Right kidney (tissue), 1 donor: ENCODE results near the gene CBX4.

ENCODE experiments used
- DNase-seq: peaks from one replicate; pipeline ENCODE4 v3.0.0-alpha.2; 2016

CBX4 gene

DNA sequence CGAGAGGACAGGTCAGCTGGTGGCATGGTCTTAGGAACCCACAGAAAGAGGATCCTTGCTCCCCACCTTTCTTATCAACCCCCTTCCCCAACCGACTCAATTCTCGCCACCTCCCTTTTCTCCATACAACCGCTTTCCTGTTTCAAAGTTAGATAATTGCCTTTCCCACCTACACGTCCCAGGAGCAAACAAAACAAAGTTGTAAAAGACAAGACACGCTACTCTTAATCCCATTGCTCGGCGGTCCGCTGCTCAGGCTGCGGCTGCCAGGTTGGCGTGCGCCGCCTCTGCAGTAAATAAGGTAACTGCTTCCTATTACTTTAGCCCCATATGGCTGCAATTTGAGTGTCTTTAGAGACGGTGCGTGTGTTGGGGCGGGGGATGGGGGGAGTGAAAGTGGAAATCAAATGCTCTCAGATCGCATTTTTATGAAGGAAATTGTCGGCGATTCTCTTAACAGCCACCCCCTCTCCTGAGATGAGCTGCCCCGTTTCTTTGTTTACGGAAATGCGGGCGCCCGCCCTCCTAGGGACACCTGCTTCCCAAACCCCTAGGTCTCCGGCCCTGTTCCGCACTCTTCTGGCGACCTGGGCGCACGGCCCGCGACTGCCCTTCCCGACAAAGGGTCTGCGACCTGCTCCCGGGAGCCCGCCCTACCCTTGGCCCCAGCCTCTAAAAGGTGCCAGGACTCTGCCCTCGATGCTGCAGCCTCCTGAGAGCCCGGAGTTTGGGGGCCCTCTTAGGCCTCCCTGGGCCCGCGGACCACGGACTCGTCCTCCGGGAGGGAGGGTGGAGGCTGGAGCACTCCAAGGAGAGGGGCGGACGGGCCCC lies 38.7 kb downstream of the CBX4 start:
- DNase-seq = peak; percentile 70

DNA sequence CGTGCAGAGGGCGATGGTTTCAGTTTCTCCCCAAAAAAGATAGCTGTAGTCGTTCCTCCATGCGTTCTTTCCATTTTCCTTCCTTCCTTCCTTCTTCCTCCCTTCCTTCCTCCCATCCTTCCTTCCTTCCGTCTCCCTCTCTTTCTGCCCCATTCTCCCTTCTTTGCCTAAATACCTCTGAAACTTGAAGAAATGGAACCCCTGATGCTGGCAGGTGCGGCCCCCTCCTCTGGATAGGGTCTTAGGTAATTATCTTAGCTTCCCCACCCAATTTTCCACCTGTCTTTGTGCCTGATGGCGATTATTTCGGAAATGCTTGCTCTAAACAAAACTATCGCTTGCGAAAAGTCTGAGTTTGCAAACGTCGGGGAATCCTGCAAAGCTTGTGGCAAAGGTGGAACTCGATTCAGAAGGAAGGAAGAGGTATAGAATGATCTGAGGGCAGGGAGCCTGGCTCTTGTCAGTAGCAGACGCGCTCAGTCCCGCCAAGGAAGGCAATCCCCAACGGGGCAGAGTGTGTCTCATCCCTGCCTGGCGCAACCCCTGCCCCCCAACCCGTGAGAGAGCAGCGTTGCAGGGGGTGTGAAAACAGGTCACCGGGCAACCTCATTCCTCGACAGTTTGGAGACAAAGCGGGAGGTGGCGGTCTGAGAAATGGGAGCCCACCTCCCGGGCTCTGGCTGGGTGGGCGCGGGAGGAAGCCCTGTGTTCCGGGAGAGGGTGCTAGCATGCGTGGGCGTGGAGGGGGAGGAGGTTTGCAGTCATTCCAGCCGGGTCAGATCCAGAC lies 39.5 kb downstream of the CBX4 start:
- no peak for DNase-seq

DNA sequence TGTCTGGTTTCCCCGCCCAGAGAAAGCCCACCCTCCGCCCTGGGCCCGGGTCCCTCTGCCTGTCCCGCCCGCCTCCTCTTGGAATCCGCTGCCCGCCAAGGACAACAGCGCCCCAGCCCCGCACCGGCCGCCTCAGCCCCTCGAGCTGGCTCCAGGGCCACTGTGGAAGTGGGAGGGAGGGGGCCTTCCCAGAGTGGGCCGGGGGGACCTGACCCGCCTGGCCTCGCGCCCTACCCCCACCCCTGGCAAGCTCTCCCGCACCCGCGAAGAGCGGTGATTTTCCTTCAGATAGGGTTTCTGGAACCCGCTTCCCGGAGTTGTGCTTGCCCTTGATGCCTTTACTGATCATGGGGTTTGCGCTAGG lies 40.1 kb downstream of the CBX4 start:
- DNase-seq = peak; percentile 66

DNA sequence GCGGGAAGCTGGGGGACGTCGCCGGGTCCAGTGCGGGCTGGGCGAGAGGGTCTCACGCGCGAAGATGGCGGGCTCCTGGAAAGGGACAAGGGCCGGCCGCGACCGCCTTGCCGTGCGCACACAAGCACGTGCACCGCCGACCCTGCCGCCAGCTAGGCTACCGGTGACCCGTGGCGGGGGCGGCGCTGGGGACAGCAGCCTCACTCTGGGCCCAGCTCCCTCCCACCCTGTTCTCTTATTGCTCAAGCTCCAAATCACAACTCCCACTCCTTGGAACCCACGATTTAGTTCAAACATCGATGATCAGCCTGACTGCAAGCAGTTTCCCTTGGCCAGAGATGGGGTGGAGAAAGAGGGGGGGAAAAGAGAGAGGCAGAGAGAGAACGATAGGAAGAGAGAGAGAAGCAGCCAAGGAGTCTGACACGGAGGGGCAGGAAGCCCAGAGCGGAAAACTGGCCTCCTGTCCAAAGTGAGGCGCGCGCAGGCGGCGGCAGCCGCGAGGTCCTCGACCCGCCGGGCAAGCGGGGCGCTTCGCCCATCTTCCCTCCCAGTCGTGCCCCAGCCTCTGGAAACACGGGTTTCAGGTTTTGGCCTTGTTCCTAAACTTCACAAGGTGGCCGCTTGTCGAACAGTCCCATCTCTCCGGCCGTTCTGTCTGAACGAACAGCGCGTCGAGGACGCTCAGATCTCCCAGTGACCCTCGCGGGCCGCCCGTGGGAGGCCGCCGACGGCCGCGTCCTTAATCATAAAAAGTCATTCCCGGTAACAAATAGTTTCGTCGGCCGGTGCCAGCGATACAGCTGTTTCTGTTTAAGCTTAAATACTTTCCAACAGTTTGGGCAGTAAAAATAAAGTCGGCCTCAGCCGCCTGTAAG lies 40.7 kb downstream of the CBX4 start:
- DNase-seq = peak; percentile 82

DNA sequence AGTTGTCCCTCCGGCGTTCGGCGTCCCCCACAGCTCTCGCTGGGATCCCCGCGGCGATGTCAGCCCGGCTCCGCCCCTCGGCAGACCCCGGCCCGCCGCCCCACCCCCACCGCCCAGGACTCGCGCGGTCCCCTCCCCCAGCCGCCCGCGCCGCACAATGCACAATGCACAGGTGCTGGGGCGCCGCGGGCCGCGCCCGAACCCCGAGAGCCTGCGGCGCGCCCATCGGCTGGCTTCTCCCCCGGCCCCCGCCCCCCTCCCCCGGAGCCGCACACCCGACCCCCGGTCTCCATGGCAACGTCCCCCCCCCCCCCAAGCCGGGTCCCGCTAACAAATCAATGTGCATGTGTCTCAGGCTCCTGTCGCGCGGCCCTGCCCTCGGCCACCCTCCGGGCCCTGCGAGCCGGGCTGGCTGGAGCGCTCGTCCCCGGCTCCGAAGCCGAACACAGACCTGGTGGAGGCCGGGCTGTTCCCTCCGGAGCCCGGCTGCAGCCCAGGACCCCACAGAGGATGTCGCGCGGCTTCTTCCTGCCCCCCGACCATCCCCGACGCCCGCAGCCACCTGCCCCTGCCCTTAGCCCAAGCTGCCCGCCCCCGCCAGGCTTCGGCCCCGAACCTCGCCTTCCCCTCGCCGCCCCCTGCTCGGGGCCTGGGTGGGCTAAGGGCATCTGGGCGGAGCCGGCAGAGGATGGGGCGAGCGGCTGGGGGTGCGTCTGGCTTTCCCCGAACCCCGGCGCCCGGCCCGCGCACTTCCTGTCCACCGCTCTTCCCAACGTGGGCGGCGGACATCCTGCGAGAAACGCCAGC lies 41.5 kb downstream of the CBX4 start:
- DNase-seq = peak; percentile 65

DNA sequence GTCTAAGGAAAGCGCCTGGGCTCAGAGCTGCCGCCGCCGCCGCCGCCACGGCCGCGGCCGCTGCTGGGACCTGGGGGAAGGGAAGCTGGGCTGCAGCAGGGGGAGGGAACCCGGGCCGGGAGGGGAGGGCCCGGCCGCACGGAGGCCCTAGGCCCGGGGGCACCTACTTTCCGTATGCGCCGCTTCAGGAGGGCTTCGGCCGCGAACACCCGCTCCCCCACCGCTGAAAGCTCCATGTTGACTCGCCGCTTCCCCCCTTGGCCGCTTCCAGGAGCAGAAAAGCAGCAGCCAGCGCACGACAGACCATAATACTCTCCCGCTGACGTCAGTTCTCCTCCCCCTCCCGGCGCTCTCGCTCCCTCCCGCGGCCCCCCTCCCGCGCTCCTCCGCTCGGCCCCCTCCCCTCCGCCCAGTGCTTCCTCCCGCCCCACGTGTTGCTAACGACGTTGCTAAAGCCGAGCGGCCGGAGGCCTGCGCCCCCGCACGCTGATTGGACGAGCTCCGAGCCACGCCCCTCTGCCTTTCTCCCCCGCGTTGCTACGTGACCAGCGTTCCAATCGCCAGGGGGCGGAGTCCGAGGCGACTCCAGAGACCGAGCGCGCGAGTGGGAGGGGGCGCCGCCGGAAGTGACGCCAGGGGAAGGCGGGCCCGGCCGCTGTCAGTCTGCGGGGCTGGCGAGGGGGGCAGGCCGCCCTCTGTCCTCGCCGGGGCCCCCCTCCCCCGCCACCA lies 42.3 kb downstream of the CBX4 start, which contains the start of gene CBX8:
CBX8 (minus strand) TSS at position 315 of the 729 bp plus-strand sequence; CDS start at position 236, 79 bp downstream.
- peak; percentile 95 for DNase-seq

DNA sequence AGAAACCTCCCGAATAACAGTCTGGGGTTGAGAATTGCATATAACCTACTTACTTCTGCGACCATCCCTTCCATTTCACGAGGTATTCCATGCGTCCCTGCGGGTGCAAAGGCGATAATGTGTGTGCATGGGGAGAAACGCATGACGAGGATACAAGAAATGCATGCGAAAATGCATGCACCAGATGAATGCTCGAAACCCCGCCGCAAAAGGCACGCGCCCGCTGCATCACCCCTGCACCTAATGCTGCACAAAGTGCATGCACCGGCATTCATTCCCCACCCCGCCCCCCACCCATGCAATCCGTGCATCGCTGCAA lies 42.8 kb downstream of the CBX4 start:
- no peak for DNase-seq

DNA sequence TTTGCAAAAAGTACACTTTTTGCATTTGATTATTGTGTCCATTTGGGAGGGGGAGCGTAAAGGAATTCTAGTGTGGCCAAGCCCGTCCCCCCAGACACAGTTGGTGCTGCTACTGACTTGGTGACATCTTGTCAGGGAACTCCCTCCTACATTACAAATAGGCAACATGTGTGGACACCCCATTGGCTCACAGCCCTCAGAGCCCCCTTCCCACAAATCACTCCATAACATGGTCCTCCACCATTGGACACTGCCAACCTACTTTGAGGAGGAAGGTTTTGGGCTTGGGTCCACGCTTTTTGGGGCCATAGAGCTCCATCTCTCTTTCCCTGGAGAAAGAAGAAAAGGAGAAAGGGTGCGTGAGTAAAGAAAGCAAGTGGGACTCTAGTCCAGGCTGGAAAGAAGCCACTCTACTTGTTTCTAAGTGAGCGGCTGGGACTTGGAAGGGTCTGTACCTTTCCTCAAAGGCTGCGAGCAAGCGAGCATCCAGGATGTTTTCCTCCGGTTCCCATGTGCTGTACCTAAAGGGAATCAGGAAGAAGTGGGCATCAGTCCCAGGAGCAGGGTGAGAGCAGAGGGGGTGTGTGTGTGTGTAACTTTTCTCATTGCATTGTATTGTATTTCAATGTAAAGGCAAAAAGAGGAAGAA lies 43.3 kb downstream of the CBX4 start:
- DNase-seq = no peak

DNA sequence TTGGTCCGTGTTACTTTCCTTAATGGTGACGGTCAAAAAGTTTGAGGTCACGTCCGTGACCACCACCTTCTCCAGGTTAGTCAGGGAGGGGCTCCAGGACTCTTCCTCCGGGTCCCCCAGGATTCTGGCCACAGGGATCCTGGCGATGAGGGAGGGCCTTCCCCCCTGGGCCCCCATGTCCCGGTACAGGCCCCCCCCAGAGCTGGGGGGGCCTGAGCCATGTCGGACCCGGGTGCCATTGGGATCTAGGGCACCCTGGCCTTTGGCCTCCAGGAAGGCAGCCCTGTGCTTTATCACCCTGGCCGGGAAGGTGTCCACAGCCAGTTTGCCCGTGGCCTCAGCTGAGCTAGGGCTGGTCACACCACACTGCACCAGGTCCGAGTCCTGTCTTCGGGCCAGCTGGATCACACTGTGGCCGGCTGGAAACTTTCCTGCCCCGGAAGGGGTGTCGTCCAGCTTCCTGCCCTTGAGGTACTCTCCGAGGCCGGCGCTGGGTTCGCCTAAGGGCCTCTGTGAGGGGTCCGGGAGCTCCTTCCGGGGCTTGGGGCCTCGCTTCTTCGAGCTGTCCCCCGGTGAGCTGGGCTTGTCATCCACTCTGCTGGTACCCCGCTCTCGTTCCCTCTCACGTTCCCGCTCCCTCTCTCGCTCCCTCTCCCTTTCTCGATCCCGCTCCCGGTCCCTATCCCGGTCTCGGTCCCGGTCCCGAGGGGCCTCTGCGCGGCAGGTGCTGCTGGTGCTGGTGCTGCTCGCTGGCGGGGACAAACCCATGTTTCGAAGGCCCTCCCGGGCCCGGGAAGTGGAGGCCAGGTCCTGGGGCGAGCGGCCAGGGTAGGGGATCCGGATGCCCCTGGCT lies 44.4 kb downstream of the CBX4 start:
- DNase-seq = peak; percentile 8

DNA sequence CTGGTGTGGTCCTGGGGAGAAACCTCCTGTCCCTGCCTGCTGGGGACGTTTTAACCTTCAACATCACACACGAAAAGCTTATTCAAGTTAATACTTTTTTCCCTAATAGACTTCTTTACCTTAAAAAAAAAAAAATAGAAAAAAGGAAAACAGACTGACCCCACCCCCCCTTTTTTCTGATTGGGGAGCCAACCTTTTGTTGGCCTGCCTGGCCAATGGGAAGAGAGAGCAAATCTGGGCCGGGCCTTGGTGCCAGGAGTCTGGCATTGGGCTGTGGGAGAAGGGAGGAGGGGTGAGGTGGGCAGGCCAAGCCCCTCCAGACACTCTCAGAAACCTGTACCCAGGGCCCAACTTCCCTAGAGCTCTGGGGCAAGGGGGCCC lies 45.3 kb downstream of the CBX4 start:
- no peak for DNase-seq

DNA sequence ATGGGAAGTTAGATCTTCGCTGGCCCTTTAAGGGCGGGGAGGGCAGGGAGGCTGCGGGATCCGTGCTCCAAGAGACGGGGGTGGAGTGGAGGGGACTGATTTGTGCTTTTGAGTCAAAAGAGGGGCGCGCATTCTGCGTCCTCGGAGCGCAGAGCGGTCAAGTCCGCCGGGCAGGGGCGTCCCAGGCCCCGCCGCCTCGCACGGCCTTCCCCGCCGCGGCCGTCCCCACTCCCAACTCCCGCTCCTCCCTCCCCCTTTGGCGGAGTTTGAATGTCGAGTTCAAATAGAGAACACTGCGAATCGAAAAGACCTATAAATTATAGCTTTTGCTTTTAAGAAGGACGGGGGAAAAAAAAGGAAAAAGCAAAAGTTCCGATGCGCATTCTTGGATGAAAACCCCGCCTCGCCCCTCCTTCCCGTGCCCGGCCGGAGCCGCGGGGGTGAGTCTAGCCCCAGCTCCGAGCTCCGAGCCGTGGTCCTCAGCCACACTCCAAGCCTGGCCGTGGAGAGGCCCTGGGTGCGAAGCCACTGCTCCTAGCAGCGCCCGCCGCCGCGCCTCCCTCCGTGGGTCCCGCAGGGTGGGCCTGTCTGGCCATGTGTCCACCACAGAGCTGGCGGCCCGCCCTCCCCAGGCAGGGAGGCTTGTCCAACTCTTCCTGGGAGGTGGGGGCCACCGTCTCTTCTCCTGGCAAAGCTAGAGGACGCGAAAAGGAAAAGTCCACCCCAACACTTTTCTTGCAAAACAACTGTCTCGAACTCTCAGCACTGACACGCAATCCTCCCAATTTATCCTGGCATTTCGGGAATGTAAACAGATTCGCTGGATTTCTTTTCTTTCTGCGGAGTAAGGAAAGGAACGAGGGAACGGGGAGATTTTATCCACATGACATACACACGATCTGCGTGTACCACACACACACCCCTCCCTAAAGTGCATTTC lies 46.0 kb downstream of the CBX4 start:
- peak; percentile 79 for DNase-seq

DNA sequence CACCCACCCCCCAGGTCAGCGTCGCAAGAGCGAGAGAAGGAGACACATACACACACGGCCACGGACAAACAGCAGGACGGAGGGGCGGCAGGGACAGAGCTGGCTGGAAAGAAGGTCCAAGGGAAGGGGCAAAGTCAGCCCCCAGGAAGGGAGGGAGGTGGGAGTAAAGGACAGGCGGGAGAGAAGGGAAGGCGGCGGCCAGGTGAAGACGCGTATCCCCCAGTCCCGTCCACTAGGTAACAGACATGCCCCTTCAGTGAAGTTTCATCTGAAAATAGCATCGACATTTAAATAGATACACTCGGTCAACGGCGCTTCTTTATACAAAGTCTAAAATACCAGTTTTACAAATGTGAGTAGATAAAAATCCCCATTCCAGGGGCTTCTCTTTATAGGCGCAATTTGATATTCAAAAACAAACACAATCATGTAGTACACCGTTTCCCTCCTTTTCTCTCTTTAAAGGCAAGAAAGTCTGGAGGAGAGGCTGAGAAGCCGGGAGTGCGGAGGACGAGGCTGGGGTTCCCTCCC lies 46.8 kb downstream of the CBX4 start:
- peak; percentile 68 for DNase-seq

DNA sequence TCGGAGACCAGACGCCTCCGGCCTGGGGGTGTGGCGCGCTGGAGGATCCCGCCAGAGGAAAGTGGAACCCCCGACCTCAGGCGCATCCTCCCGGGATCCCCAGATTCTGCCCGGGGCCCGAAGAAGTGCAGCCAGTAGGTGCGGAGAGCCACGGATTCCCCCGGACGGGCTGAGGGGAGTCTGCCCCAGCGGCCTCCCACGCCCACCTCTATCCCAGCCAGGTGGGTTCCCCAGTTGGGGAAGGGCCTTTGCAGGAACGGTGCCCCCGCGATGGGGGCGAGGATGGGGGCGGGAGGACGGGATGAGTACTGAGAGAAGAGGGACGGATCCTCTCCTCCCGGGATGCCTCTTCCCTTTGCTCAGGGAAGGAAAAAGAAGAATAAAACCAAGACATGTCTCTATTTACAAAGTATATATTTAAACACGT lies 47.5 kb downstream of the CBX4 start:
- DNase-seq = no peak

DNA sequence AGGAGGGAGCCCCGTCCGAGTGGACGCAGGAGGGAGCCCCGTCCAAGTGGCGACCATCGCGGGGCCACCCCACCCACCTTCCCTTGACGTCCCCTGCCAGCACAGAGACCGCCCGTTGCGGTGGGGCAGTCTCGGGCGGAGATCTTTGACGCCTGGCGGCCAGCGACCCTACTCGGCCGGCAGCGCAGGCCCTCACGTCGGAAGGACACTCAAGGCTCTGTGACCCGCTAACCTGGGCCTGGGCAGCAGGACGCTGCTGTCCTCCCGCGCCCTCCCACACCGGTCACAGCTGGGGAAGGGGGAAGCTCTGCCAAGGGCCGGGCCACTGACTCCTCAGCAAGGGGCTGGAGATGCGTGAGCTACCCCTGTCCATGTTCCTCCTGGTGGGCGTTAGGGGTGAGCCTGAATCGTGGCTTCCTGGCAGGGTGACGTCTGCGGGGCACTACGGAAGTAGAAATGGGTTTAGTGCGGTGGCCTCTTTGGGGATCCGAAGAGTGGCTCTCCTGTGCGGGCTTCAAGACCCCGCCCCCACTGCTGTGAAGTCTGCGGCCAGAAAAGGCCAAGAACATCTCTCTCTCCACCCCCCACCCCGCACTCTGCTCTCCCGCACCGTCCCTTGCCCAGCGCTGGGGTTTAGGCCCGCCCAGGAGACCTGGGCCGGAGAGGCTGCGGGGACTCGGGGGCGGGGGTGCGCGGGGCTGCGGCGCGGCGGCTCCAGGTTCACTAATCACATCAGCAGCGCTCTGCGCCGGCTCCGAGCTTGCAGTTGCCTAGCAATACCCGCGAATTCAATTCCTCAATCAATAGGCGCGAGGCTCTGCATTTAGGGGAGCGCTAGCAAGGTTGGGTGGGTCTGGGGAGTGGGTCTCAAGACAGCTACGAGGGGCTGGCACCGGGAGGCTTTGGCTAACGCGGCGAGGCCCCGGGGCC lies 48.2 kb downstream of the CBX4 start:
- peak; percentile 61 for DNase-seq

DNA sequence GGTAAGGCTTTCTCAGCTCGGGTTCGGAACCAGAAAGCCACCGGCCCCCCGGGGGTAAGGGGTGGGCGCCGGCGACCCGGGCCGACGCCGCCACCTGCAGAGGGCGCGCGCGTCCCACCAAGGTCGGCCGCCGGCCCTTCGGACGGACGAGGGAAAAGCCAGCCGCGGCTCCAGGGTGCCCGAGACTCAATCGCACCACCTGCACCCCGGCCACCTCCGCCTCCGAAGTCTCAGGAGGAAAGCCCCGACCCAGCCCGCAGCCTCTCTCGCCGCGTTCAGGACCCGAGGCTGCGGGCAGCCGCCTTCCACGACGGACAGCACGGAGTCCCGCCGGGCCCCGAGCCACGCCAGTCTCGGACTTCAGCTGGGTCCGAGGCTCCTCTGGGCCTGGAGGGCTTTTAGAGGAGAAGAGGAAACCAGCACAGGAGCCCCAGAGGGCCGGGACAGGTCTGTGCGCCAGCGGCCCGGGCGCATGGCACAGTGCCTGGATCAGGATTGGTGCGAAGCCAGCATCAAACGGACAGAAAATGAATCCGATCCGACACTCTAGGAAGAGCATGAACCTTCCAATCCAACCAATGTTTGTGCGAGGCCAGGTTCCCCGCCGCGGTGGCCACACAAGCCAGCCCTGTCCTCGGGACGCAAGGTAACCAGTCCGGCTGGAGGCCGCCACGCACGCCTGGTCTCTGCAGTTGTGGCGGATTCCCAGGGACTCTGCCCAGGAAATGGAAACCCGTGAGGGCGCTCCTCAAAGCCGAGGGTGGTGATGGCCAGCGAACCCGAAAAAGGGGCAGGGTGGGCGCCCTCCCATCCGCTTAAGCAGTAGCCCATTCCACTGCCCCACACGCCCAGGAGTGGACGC lies 49.1 kb downstream of the CBX4 start:
- peak; percentile 85 for DNase-seq
